GM12864 (cell line): ENCODE data around the gene HYCC2.

Source experiments
- DNase-seq: peaks from one replicate; pipeline ENCODE4 v3.0.0-alpha.2; 2011; ENCODE audit warnings: low read depth
- H3K4me3 ChIP-seq: 2 replicates; pipeline ENCODE4 v1.5.1; 2011; ENCODE audit warnings: mild to moderate bottlenecking, low read depth, low read length, control low read depth
- TF ChIP-seq, protein P1 (sequence below): IDR thresholded peaks from 2 replicates; pipeline ENCODE4 v1.5.1; 2011; ENCODE audit warnings: low read depth, mild to moderate bottlenecking, moderate library complexity, low read length, control low read depth, inconsistent platforms; ENCODE audit errors: missing control alignments

The HYCC2 gene

DNA sequence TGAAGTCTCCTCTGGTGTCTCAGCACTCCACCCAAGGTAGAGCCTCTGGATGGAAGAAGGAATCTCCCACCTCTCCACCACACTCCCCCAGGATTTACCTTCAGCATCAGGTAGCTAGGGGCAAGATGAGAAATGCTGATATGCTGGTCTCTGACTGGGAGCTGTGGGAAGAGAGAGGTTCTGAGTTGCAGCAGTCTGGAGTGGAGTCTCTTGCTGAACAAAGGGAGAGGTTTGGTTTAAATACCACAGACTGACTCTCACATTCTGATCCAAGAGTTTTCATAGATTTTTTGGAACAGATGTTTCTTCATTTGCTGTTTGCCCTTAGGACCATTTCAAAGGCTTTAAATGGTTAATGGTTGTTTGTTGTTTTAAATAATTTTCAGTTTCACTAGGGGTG is 43.4 kb upstream of the HYCC2 start:
- no peak for DNase-seq
- TF ChIP-seq, protein P1, sequence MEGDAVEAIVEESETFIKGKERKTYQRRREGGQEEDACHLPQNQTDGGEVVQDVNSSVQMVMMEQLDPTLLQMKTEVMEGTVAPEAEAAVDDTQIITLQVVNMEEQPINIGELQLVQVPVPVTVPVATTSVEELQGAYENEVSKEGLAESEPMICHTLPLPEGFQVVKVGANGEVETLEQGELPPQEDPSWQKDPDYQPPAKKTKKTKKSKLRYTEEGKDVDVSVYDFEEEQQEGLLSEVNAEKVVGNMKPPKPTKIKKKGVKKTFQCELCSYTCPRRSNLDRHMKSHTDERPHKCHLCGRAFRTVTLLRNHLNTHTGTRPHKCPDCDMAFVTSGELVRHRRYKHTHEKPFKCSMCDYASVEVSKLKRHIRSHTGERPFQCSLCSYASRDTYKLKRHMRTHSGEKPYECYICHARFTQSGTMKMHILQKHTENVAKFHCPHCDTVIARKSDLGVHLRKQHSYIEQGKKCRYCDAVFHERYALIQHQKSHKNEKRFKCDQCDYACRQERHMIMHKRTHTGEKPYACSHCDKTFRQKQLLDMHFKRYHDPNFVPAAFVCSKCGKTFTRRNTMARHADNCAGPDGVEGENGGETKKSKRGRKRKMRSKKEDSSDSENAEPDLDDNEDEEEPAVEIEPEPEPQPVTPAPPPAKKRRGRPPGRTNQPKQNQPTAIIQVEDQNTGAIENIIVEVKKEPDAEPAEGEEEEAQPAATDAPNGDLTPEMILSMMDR: no peak
- peak overlapping the region; percentile 39 for H3K4me3 ChIP-seq

DNA sequence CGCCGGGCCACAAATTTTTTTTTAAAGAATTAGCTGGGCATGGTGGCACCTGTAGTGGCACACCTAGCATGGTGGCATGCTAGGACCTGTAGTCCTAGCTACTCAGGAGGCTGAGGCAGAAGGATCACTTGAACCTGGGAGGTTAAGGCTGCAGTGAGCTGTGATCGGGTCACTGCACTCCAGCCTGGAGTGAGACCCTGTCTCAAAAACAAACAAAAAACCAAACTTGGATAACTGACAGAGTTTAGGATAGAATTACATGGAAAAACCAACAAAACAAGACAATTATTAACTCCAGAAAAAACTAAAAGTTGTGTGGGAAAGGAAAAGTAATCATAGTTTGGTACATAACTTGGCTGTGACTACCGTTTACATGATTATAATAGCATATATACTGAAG is 42.9 kb upstream of the HYCC2 start:
- TF ChIP-seq, protein P1: no peak
- DNase-seq: no peak
- H3K4me3 ChIP-seq: no peak overlapping the region

DNA sequence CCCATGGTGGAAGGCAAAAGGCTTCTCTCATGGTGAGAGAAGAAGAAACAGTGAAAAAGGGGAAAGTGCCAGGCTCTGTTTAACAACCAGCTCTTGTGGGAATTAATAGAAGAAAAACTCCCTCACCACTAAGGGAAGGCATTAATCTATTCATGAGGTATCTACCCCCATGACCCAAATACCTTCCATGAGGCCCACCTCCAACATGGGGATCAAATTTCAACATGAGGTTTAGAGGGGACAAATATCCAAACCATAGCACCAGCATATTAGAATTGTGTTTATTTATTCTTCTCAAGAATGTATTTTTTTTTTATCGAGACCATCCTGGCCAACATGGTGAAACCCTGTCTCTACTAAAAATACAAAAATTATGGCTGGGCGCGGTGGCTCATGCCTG is 39.6 kb upstream of the HYCC2 start:
- DNase-seq: no peak
- no peak overlapping the region for H3K4me3 ChIP-seq
- TF ChIP-seq, protein P1: no peak

GRCh38 chr2:201110615-201111014 is 39.1 kb upstream of the HYCC2 start:
- TF ChIP-seq, protein P1: no peak
- no peak for DNase-seq

DNA sequence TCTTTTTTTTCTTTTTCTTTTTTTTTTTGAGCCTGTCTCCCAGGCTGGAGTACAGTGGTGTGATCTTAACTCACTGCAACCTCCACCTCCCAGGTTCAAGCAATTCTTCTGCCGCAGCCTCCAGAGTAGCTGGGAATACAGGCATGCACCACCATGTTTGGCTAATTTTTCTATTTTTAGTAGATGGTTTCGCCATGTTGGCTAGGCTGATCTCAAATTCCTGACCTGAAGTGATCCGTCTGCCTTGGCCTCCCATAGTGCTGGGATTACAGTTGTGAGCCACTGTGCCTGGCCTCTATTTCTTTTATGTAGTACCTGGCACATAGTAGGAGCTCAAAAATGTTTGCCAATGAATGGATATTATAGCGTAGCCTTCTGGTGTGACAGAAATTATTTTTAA is 37.7 kb upstream of the HYCC2 start:
- DNase-seq: no peak
- TF ChIP-seq, protein P1: no peak
- H3K4me3 ChIP-seq: no peak overlapping the region

More at GRCh38 chr2:201110615-201111014, 39.1 kb upstream of the HYCC2 start:
- no peak overlapping the region for H3K4me3 ChIP-seq

GRCh38 chr2:201108341-201108740 is 36.9 kb upstream of the HYCC2 start:
- DNase-seq: no peak
- no peak overlapping the region for H3K4me3 ChIP-seq
- TF ChIP-seq, protein P1: no peak

DNA sequence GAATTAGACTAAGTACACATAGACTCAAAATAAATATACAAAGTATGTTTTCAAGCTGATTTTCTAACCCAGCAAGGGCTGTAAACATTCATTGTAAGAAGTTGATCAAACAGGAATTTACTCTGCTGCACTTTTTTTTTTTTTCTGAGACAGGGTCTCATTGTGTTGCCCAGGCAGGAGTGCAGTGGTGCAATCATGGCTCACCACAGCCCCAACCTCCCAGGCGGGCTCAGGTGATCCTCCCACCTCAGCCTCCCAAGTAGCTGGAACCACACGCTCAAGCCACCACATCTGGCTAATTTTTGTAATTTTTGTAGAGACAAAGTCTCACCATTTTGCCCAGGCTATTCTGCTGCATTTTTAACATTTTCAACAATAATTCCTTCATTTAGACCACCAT is 36.2 kb upstream of the HYCC2 start:
- TF ChIP-seq, protein P1: no peak
- no peak for DNase-seq
- no peak overlapping the region for H3K4me3 ChIP-seq
